AG20443 (cell line): Measurements from ENCODE around the gene LANCL2.
"Not testable (repeated sequence)": the region's sequence is repeated elsewhere in the genome, so short reads cannot be mapped to it uniquely, and the experiment has no call there.

Source experiments
- DNase-seq: peaks from one replicate; pipeline ENCODE4 v3.0.0; 2012; ENCODE audit warnings: low spot score, mixed read lengths

Gene LANCL2, protein sequence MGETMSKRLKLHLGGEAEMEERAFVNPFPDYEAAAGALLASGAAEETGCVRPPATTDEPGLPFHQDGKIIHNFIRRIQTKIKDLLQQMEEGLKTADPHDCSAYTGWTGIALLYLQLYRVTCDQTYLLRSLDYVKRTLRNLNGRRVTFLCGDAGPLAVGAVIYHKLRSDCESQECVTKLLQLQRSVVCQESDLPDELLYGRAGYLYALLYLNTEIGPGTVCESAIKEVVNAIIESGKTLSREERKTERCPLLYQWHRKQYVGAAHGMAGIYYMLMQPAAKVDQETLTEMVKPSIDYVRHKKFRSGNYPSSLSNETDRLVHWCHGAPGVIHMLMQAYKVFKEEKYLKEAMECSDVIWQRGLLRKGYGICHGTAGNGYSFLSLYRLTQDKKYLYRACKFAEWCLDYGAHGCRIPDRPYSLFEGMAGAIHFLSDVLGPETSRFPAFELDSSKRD

GRCh38 chr7:55365205-55365674, at the start of gene LANCL2:
Gene LANCL2 (plus strand): TSS chr7:55365337. CDS start chr7:55366026, 689 bp downstream.
- peak; percentile 33 for DNase-seq

DNA sequence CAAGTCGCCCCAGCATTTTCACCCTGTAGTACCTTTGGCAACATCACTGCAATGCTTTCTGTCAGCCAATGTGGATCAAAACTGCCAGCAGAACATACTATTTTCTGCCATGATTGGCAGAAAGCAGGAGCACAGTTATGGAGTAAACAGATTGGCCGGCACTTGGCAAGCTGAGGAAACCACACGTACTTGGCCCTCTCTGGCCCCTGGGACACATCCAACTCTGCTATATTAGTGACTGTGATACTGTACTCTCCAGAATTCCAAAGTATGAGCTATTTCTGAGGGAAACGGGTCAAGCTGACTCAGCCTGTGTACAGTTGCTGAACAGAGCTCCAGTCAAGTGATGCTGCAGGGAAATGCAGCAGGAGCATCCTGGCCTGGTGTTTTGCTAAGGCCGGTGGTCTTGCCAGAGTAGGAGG, 39.8 kb upstream of the LANCL2 start:
- DNase-seq, result peak; percentile 92

- peak; percentile 34 for DNase-seq
These were observed 38.9 kb upstream of the LANCL2 start for GRCh38 chr7:55326081-55326835.

GRCh38 chr7:55326945-55327626, 38.1 kb upstream of the LANCL2 start:
- no peak for DNase-seq

- no peak for DNase-seq
These were observed 30.0 kb upstream of the LANCL2 start for GRCh38 chr7:55335151-55335550.

DNA sequence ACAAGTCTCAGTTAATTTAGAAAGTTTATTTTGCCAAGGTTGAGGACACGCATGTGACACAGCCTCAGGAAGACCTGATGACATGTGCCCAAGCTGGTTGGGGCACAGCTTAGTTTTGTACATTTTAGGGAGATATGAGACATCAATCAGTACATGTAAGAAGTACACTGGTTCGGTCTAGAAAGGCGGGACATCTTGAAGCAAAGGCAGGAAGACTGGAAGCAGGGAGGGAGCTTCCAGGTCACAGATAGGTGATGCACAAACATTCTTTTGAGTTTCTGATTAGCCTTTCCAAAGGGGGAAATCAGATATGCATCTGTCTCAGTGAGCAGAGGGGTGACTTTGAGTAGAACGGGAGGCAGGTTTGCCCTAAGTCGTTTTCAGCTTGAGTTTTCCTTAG, 29.4 kb upstream of the LANCL2 start:
- no peak for DNase-seq

DNA sequence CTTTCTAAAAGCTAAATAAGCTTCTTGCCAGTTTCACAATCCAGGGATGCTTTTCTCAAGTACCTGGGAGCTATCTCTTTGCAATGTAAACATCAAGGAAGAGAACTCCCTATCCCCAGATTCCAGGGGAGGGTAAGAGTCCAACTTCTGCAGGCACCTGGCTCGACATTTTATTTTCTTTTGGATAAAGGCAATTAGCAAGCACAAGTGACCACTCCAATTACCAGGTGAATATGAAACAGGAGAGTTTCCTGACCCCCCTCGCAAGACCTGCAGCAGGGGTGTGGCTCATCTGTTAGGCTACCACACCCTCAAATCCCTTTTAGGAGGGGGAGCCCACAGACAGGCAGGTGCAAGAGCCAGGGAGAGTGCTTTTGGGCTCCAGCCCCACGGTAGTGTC, 28.6 kb upstream of the LANCL2 start:
- DNase-seq, result no peak

- no peak for DNase-seq
These were observed 25.8 kb upstream of the LANCL2 start for GRCh38 chr7:55339033-55340000.

DNA sequence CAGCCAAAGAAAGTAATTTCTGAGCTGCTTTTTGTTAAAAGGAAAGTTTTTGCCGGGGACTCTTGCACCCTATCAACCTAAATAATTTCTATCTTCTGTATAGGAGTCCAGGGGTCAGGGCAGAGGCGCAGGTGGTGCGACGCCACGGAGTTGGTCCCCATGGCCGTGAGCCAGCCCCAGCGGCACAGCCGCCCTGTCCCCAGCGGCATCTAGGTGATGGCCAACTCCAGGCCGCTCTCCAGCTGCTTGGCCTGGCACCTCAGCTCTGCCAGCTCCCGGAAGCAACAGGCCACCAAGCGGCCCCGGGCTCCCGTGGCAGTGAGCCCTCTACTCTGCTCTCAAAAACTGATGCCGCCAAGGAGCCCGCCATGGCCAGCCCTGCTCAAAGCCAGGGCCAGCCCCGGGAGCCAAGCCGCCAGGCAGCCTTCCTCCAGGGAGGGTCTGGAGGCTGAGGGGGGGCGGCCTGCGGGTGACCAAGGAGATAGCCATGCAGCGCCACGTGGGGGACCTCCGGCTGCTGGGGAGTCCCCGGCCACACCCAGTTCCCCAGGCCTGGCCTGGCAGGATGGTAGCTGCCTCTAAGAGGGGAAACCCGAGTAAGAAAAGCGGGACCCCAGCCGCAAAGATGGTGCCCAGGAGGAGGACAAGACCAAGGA, 22.8 kb upstream of the LANCL2 start:
- no peak for DNase-seq

DNA sequence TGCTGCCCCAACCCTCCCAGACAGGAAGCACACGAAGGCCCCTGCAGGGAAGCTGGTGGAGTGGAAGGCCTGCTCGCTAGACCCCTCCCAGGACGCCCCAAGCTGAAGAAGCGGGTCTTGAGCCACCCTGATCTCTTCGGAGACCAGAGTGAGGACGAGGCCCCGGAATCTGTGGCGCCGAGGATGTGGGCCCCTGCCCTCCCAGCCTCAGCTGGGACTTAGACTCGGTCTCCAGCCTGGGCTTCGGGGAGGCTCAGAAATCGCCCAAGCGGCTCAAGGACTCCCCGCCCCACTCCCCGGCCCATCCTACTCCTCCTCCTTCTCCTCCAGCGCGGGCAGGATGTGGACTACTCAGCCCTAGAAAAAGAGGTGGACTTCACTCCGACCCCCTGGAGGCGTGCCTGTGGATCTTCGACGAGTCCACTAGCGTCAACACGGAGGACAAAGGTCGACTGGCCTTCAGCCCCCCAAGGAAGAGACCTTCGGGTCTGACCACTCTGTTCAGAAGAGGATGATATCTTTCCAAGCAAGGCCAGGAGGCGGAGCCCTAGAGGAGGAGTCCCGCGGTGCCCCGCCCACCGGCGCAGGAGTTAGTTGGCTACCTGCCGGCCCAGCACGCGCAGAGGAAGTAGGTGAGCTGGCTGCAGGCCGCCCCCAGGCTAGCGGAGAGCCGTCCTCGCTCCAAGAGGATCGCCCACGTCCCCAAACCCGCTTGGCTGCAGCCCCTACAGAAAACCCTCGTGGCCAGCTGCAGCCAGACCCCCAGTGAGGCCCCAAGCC, 21.9 kb upstream of the LANCL2 start:
- no peak for DNase-seq

- DNase-seq, result no peak
These were observed 21.1 kb upstream of the LANCL2 start for GRCh38 chr7:55343860-55344606.

DNA sequence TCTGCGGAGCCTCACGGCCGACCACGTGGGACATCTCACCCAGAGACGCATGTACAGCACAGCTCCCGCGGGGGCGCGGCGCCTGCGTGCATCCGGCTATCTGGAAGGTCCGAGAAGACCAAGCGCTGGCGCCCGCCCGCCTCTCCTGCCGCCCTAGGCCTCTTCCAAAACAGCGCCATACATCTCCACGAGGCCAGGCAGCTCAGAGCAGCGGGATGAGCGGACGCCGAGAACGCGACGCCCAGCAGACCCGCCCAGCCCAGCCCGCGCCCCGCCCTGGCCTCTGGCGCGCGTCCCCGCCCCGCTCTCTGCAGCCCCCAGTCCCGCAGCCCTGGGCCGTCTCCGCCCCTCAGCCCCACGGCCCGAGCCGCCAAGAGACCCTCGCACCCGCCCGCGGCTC, 20.3 kb upstream of the LANCL2 start:
- no peak for DNase-seq

GRCh38 chr7:55345292-55345691, 19.8 kb upstream of the LANCL2 start:
- no peak for DNase-seq

- peak; percentile 61 for DNase-seq
These were observed 16.6 kb upstream of the LANCL2 start for GRCh38 chr7:55348502-55348901.

GRCh38 chr7:55349121-55349520, 16.0 kb upstream of the LANCL2 start:
- no peak for DNase-seq

- DNase-seq, result no peak
These were observed 14.9 kb upstream of the LANCL2 start for GRCh38 chr7:55350281-55350680.

DNA sequence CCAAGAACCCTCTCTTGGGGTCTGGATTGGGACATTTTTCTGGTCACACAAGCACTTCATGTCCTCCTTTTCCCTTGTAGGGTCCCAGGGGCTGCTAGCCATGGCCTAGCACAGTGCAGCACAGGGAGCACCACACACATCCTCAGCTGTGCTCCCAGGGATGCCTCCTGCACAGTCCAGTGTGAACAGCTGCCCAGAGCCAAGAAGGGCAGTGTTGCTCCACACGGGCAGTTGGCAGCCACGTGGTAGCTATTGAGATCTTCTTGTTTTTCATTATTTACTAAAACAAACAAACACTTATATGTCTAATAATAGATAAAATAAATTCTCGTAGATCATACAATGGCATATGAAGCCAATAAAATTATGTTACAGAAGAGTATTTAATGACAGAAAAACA, 13.9 kb upstream of the LANCL2 start:
- DNase-seq, result no peak

- DNase-seq, result not testable (repeated sequence)
These were observed 12.2 kb upstream of the LANCL2 start for GRCh38 chr7:55352947-55353273.

DNA sequence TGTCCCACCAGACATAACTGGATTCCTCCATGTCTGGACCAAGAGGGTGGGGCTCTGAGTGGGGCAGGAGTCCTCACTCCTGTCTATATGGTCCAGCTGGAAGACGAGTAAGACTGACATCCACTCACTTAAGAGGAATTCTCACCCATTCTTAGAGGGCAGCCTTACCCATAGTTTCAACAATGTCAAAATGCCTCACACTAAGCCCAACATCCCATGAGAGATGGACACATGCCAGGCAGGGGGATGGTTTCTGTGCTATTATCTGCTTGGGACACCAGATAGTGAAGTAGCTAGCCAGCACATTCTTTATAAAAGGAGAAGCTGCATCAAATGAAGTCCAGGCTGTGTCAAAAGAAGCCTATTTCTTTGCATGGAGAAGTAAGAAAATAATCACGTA, 4.7 kb upstream of the LANCL2 start:
- DNase-seq, result no peak
